HCT116 (cell line): ENCODE results near the gene MN1.

Source experiments
- JUND ChIP-seq: IDR thresholded peaks from 2 replicates; pipeline ENCODE4 v1.6.1; 2012
- YY1 ChIP-seq: IDR thresholded peaks from 2 replicates; pipeline ENCODE4 v1.6.1; 2011; ENCODE audit warnings: low read length, low read depth, moderate library complexity, mild to moderate bottlenecking; ENCODE audit not compliant: insufficient replicate concordance; ENCODE audit errors: extremely low read depth

GRCh38 chr22:27725661-27726060, 75.9 kb downstream of the MN1 start:
- TF ChIP-seq JUND (no peak), YY1 (no peak)
